CD14-positive monocyte (primary cell): ENCODE data around the gene ARHGAP33. TPM values are rescaled to one million over a fixed set of nuclear protein-coding genes. Genes with fewer than 3 reads are reported as not detected.

Experiments used
- DNase-seq, 3 donors: peaks; one replicate each; pipeline ENCODE4 v3.0.0-alpha.2; 2011 to 2022
- H2AFZ ChIP-seq: 2 replicates; pipeline ENCODE4 v1.6.0; 2012; ENCODE audit warnings: mild to moderate bottlenecking, low read depth, low read length, inconsistent platforms; ENCODE audit not compliant: insufficient read depth, poor library complexity, severe bottlenecking
- H3K27ac ChIP-seq, 2 donors: 1 replicate in 1 of 2; 2 replicates in 1 of 2; pipeline ENCODE4 v1.5.1; 2012 to 2013; ENCODE audit warnings: low read length in 2 of 2, control low read depth in 1 of 2, inconsistent platforms in 1 of 2, low read depth in 1 of 2, mild to moderate bottlenecking in 1 of 2
- H3K27me3 ChIP-seq, 2 donors: one replicate each; pipeline versions ENCODE4 v1.6.0 to v1.6.1; 2011 to 2013; ENCODE audit warnings: low read length in 2 of 2; ENCODE audit not compliant: control insufficient read depth in 2 of 2, insufficient read depth in 2 of 2
- H3K36me3 ChIP-seq, 2 donors: replicated peaks in 1 of 2; 1 replicate in 1 of 2; 2 replicates in 1 of 2; pipeline versions ENCODE4 v1.5.1 to v1.6.1; 2012 to 2013; ENCODE audit warnings: low read length in 2 of 2, control low read depth in 1 of 2, inconsistent platforms in 1 of 2, mild to moderate bottlenecking in 1 of 2; ENCODE audit not compliant: insufficient read depth in 2 of 2, control insufficient read depth in 1 of 2
- H3K4me1 ChIP-seq, 2 donors: 1 replicate in 1 of 2; 2 replicates in 1 of 2; pipeline versions ENCODE4 v1.5.1 to v1.6.1; 2012 to 2013; ENCODE audit warnings: low read length in 2 of 2, control low read depth in 1 of 2, inconsistent platforms in 1 of 2, mild to moderate bottlenecking in 1 of 2, moderate library complexity in 1 of 2; ENCODE audit not compliant: insufficient read depth in 2 of 2, control insufficient read depth in 1 of 2
- H3K4me2 ChIP-seq: replicated peaks from 2 replicates; pipeline ENCODE3; 2012; ENCODE audit warnings: low read length, moderate library complexity, mild to moderate bottlenecking; ENCODE audit not compliant: poor library complexity, severe bottlenecking; ENCODE audit errors: extremely low read depth
- H3K4me3 ChIP-seq, 3 experiments: fragments of 200-600 bp in 1 of 3; sonication (generic) in 1 of 3; replicated peaks in 1 of 3; 1 replicate in 2 of 3; 2 replicates in 1 of 3; pipeline ENCODE4 v1.5.1; 2011 to 2013; ENCODE audit warnings: low read length in 3 of 3, mild to moderate bottlenecking in 3 of 3, control low read depth in 2 of 3, low read depth in 2 of 3, inconsistent platforms in 1 of 3, moderate library complexity in 1 of 3
- H3K79me2 ChIP-seq: 2 replicates; pipeline ENCODE4 v1.6.0; 2012; ENCODE audit warnings: mild to moderate bottlenecking, control low read depth, inconsistent platforms, low read length, moderate library complexity; ENCODE audit not compliant: insufficient read depth
- H3K9ac ChIP-seq: 2 replicates; pipeline ENCODE4 v1.6.0; 2017; ENCODE audit warnings: low read length, mild to moderate bottlenecking; ENCODE audit not compliant: insufficient read depth, poor library complexity, severe bottlenecking
- H3K9me3 ChIP-seq, 2 donors: replicated peaks in 1 of 2; 1 replicate in 1 of 2; 2 replicates in 1 of 2; pipeline versions ENCODE4 v1.5.1 to v1.6.1; 2012 to 2013; ENCODE audit warnings: low read length in 2 of 2, control low read depth in 1 of 2; ENCODE audit not compliant: control insufficient read depth in 1 of 2, insufficient read depth in 1 of 2
- H4K20me1 ChIP-seq: 2 replicates; pipeline ENCODE4 v1.6.0; 2012; ENCODE audit warnings: mild to moderate bottlenecking, low read length, control low read depth, moderate library complexity; ENCODE audit not compliant: insufficient read depth
- H3K27ac Mint-ChIP-seq, 7 donors: one replicate each; pipeline ENCODE4 v1.8.0; 2020; ENCODE audit warnings: mild to moderate bottlenecking in 7 of 7, mixed read lengths in 7 of 7, moderate library complexity in 6 of 7, inconsistent platforms in 2 of 7
- H3K27me3 Mint-ChIP-seq, 3 donors: one replicate each; pipeline ENCODE4 v1.8.0; 2021 to 2022; ENCODE audit warnings: low read depth in 3 of 3, mild to moderate bottlenecking in 3 of 3, mixed read lengths in 3 of 3, moderate library complexity in 3 of 3, inconsistent platforms in 1 of 3
- H3K36me3 Mint-ChIP-seq, 2 donors: one replicate each; pipeline ENCODE4 v1.8.0; 2020; ENCODE audit warnings: mixed read lengths in 2 of 2, inconsistent platforms in 1 of 2, mild to moderate bottlenecking in 1 of 2
- H3K4me1 Mint-ChIP-seq: one replicate; pipeline ENCODE4 v1.8.0; 2020; ENCODE audit warnings: mild to moderate bottlenecking, mixed read lengths
- H3K4me3 Mint-ChIP-seq, 2 donors: one replicate each; pipeline ENCODE4 v1.8.0; 2020; ENCODE audit warnings: mild to moderate bottlenecking in 2 of 2, mixed read lengths in 2 of 2, moderate library complexity in 1 of 2
- H3K9me3 Mint-ChIP-seq, 7 donors: one replicate each; pipeline ENCODE4 v1.8.0; 2020 to 2022; ENCODE audit warnings: mixed read lengths in 7 of 7, mild to moderate bottlenecking in 6 of 7, moderate library complexity in 6 of 7, inconsistent platforms in 2 of 7
- WGBS: methylation state at CpG from one replicate; pipeline ENCODE4 v1.1.5; 2013; ENCODE audit warnings: missing lambda C conversion rate; ENCODE audit not compliant: insufficient coverage; 5-methylcytosine and 5-hydroxymethylcytosine counted together
- intact Hi-C, 2 donors: fragments of 100-400 bp; cut with micrococcal nuclease; formaldehyde crosslinking; loops; one replicate each; pipeline versions ENCODE4 v1.15.0 to v1.15.1; 2023
- polyA plus RNA-seq, 3 donors: library from polyadenylated mRNA; depleted of rRNA in 1 of 3; unstranded in 2 of 3; stranded (reverse) in 1 of 3; fragments of 300-500 nt in 2 of 3; fragments of >200 nt in 1 of 3; fragmentation: Illumina TruSeq in 2 of 3; gene quantifications; 1 replicate in 2 of 3; 2 replicates in 1 of 3; pipeline ENCODE4 v1.2.3, GENCODE V29; 2012 to 2021
- TF ChIP-seq, protein P1 (sequence below): fragments of 200-600 bp; IDR thresholded peaks from one replicate; pipeline ENCODE4 v1.8.0; 2022; ENCODE audit warnings: antibody characterized with exemption, mild to moderate bottlenecking

Gene ARHGAP33
- polyA plus RNA-seq, 3 donors = 8.6 TPM; not detected in 2

DNA sequence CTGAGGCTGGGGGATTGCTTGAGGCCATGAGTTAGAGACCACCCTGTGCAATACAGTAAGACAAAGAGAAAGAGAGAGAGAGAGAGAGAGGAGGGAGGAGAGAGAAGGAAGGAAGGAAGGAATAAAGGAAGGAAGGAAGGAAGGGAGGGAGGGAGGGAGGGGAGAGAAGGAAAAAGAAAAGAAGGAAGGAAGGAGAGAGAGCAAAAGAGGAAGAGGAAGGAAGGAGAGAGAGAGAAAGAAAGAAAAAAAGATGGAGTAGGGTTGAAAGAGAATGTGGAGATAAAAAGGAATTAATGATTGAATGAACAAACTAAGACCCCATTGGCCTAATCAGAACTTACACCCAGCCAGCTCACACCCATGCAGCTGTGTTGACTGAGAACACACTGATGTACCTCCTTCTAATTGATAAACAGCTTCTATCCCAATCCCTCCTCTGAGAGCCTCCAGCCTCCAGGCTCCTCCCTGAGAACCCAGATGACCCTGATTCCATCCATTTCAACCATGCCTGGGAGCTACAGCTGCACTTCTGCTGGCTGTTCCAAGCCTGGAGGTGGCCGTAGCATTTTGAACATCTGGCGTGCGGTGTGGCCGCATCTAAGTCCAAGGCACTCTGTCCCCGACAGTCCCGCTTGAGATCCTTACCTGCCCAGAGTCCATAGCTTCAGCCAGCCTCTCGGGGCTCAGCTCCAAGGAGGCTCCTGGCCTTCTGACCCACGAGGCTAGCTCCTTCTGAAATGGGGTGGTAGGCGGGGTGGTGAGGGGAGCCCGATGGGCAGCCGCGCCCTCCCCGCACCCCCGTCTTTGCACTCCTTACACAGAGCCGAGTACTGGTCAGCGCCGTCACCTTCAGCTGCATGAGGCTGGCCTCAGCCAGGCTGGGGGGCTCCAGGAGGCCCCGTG is 36.2 kb downstream of the ARHGAP33 start:
- Histone ChIP-seq H3K4me2 (no peak overlapping the region), H4K20me1 (no peaks in the 10 kb centered on the region), H3K4me3 (no peak overlapping the region), H3K4me1 (no peaks in the 10 kb centered on the region), H3K79me2 (no peaks in the 10 kb centered on the region), H2AFZ (no peak overlapping the region), H3K27me3 (no peaks in the 10 kb centered on the region), H3K36me3 (no peaks in the 10 kb centered on the region), H3K27ac (no peak overlapping the region), H3K9ac (no peak overlapping the region), H3K9me3 (no peaks in the 10 kb centered on the region)
- H3K36me3 Mint-ChIP-seq = no peaks in the 10 kb centered on the region
- no peak overlapping the region for H3K27ac Mint-ChIP-seq
- H3K4me1 Mint-ChIP-seq = no peaks in the 10 kb centered on the region
- TF ChIP-seq, protein P1, sequence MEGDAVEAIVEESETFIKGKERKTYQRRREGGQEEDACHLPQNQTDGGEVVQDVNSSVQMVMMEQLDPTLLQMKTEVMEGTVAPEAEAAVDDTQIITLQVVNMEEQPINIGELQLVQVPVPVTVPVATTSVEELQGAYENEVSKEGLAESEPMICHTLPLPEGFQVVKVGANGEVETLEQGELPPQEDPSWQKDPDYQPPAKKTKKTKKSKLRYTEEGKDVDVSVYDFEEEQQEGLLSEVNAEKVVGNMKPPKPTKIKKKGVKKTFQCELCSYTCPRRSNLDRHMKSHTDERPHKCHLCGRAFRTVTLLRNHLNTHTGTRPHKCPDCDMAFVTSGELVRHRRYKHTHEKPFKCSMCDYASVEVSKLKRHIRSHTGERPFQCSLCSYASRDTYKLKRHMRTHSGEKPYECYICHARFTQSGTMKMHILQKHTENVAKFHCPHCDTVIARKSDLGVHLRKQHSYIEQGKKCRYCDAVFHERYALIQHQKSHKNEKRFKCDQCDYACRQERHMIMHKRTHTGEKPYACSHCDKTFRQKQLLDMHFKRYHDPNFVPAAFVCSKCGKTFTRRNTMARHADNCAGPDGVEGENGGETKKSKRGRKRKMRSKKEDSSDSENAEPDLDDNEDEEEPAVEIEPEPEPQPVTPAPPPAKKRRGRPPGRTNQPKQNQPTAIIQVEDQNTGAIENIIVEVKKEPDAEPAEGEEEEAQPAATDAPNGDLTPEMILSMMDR = no peak
- intact Hi-C loops = no loop called here
- H3K27me3 Mint-ChIP-seq = peaks cover 2 to 12% (median 8%) of the 10 kb centered on the region in 3 donors
- no peak for DNase-seq
- WGBS = 90% methylated on average over 15 of the region's 18 CpGs
- no peak overlapping the region for H3K4me3 Mint-ChIP-seq
- H3K9me3 Mint-ChIP-seq = peaks cover 0 to 4% (median 0%) of the 10 kb centered on the region in 7 donors

DNA sequence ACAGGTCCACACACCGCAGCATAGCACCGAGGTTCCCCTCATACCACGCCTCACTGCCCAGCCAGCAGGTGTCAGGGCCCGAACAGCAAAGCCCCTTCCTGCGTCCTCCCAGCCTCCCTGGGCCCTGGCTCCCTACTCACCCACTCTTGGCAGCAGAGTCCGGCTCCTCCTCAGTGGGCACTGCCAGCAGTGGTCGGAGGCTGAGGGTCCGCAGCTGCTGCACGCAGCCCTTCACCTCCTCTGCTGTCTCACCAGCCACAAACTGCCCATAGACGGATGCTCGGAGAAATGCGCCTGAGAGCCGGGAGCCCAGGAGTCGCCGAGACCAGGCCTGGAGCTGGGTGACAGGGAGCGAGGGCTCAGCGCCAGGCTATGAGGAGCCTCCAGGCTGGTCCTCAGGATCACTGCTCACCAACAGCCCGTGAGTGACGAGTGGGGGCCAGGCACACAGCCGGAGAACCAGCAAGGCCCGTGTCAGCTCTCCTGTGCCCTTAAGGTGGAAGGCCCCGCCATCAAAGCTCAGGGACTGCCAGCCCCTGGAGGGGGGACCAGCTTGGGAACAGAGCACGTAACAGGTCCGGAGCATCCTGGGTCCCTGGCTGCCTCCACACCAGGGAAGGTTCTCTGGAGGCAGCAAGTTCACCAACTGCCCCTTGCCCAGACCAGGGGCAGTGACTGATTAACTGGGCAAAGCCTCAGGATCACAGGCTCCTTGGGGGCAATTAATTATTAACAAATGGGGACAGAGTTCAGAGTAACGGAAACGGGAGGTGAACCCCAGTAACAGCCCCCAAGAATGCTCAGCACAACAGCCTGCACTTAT is 37.1 kb downstream of the ARHGAP33 start, which contains the start of gene PRODH2:
Gene PRODH2 (minus strand): TSS at position 626 of the 823 bp plus-strand sequence. CDS start 40 bp downstream, at position 586.
- Mint-ChIP-seq H3K4me1 (no peaks in the 10 kb centered on the region), H3K36me3 (no peaks in the 10 kb centered on the region), H3K27me3 (peaks cover 2 to 15% (median 8%) of the 10 kb centered on the region in 3 donors), H3K4me3 (no peak within 1 kb of the TSS), H3K27ac (no peak within 1 kb of the TSS), H3K9me3 (peaks cover 0 to 3% (median 0%) of the 10 kb centered on the region in 7 donors)
- no peak within 1 kb of the TSS for H3K4me2 ChIP-seq
- no peaks in the 10 kb centered on the region for H3K9me3 ChIP-seq
- no peak for DNase-seq
- H2AFZ ChIP-seq = no peak within 1 kb of the TSS
- intact Hi-C loops = no loop called here
- H3K79me2 ChIP-seq = no peaks in the 10 kb centered on the region
- WGBS = 84% methylated on average over 26 of the region's 26 CpGs
- no peaks in the 10 kb centered on the region for H3K4me1 ChIP-seq
- no peaks in the 10 kb centered on the region for H3K36me3 ChIP-seq
- H4K20me1 ChIP-seq = no peaks in the 10 kb centered on the region
- no peak within 1 kb of the TSS for H3K9ac ChIP-seq
- no peaks in the 10 kb centered on the region for H3K27me3 ChIP-seq
- TF ChIP-seq, protein P1 = no peak
- no peak within 1 kb of the TSS for H3K27ac ChIP-seq
- no peak within 1 kb of the TSS for H3K4me3 ChIP-seq
